ENCODE results near the gene SELENOI.

DNA sequence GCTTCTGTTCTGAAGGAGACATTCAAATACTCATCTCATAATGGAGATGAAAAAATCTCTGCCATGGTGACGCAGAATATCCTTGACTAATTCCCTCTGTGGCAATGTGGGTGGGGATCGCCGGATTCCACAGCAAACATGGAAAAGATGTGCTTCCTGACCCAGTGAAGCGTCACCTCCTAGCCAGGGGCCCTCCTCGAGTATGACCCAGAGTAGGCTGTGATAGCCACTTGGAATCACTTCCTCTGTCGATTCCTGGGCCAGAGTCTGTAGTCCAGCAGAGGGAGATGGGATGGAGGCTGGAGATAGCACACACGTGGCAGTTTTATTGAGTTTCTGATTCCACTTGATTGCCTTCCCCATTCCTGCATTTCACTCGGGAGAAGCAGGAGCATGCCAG lies 92.6 kb downstream of the SELENOI start:
- TF ChIP-seq, protein P1, sequence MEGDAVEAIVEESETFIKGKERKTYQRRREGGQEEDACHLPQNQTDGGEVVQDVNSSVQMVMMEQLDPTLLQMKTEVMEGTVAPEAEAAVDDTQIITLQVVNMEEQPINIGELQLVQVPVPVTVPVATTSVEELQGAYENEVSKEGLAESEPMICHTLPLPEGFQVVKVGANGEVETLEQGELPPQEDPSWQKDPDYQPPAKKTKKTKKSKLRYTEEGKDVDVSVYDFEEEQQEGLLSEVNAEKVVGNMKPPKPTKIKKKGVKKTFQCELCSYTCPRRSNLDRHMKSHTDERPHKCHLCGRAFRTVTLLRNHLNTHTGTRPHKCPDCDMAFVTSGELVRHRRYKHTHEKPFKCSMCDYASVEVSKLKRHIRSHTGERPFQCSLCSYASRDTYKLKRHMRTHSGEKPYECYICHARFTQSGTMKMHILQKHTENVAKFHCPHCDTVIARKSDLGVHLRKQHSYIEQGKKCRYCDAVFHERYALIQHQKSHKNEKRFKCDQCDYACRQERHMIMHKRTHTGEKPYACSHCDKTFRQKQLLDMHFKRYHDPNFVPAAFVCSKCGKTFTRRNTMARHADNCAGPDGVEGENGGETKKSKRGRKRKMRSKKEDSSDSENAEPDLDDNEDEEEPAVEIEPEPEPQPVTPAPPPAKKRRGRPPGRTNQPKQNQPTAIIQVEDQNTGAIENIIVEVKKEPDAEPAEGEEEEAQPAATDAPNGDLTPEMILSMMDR (IDR thresholded peaks at IDR 0.05): no peak
- TF ChIP-seq POLR2AphosphoS5 (IDR thresholded peaks at IDR 0.05) (no peak), EP300 (IDR thresholded peaks at IDR 0.05) (no peak)

Data from esophagus muscularis mucosa (tissue), 4 donors.